Measurements from ENCODE around the gene SLC4A1. TPM values are rescaled to one million over a fixed set of nuclear protein-coding genes. Genes with fewer than 3 reads are reported as not detected.

The SLC4A1 gene
- total RNA-seq, 4 donors from 2014 or later = 0.15 to 0.78 TPM; not detected in 2

- WGBS, 2 donors = 30 to 45% methylated on average over 7 to 8 of the region's 11 CpGs
- TF ChIP-seq CTCF (IDR thresholded peaks at IDR 0.05) = no peak
- no peak for TF ChIP-seq POLR2A (IDR thresholded peaks at IDR 0.05)
- H3K27ac ChIP-seq = no peak overlapping the region
- H3K4me1 ChIP-seq = peaks cover 0 to 17% of the 10 kb centered on the region in 2 donors
- no peaks in the 10 kb centered on the region for H3K27me3 ChIP-seq
- intact Hi-C loops (cut with DNase I) = no loop called here
- no peak for DNase-seq
- no peaks in the 10 kb centered on the region for H3K9me3 ChIP-seq
- H3K36me3 ChIP-seq = peaks cover under 1 to 3% of the 10 kb centered on the region in 2 donors
- H3K4me3 ChIP-seq (replicated peaks in 1 of 3) = no peak overlapping the region
Observed at GRCh38 chr17:44314524-44314868, 46.6 kb upstream of the SLC4A1 start.

- 77 to 89% methylated on average over 7 of the region's 7 CpGs for WGBS, 2 donors
- Histone ChIP-seq H3K36me3 (no peaks in the 10 kb centered on the region), H3K27ac (no peak overlapping the region), H3K4me3 (replicated peaks in 1 of 3) (no peak overlapping the region), H3K9me3 (no peaks in the 10 kb centered on the region), H3K27me3 (no peaks in the 10 kb centered on the region), H3K4me1 (peaks cover under 1 to 19% of the 10 kb centered on the region in 2 donors)
- intact Hi-C loops (cut with DNase I) = no loop called here
- no peak for DNase-seq
- no peak for TF ChIP-seq POLR2A (IDR thresholded peaks at IDR 0.05)
Observed at GRCh38 chr17:44314031-44314430, 46.1 kb upstream of the SLC4A1 start.

DNA sequence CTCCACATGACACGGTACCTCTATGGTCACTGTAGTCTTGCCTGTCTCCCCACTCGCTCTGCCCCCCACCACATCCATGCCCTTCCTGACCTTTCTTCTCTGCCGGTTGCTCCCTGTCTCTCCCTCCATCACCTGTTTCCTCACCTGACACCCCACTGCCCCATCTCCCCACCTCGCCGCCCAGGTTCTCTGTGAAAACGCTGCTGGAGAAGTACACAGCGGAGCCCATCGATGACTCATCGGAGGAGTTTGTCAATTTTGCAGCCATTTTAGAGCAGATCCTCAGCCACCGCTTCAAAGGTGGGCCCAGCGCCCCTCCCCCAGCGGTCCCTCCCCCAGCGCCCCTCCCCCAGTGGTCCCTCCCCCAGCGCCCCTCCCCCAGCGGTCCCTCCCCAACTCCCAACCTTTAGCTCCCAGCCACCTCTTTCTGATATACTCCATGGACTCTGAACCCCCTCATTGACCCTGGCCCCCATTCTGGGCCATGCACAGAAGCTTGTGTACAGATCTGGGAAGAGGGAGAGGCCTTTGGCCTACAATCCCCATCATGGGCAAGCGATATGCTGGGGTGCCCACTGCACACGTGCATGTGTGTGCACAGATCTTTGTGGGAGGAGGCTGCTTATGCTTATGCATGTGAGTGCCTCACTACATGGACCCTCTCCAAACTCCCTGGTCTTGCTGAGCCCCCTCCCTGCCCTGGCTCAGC, 44.6 kb upstream of the SLC4A1 start:
- Histone ChIP-seq H3K4me3 (replicated peaks in 1 of 3) (no peak overlapping the region), H3K4me1 (peaks cover 12 to 33% of the 10 kb centered on the region in 2 donors), H3K9me3 (no peaks in the 10 kb centered on the region), H3K27ac (no peak overlapping the region), H3K36me3 (no peaks in the 10 kb centered on the region), H3K27me3 (no peaks in the 10 kb centered on the region)
- no peak for TF ChIP-seq CTCF (IDR thresholded peaks at IDR 0.05)
- no peak for TF ChIP-seq POLR2A (IDR thresholded peaks at IDR 0.05)
- 71 to 77% methylated on average over 16 to 17 of the region's 17 CpGs for WGBS, 2 donors
- intact Hi-C loops (cut with DNase I) = no loop called here
- DNase-seq = no peak

- H3K36me3 ChIP-seq = no peaks in the 10 kb centered on the region
- H3K27me3 ChIP-seq = no peaks in the 10 kb centered on the region
- H3K4me1 ChIP-seq = peaks cover 14 to 39% of the 10 kb centered on the region in 2 donors
- TF ChIP-seq POLR2A (IDR thresholded peaks at IDR 0.05) (no peak), CTCF (IDR thresholded peaks at IDR 0.05) (no peak)
- no peak overlapping the region for H3K27ac ChIP-seq
- intact Hi-C loops (cut with DNase I) = no loop called here
- H3K9me3 ChIP-seq = no peaks in the 10 kb centered on the region
- WGBS, 2 donors = 94 to 98% methylated on average over 1 to 4 of the region's 5 CpGs
- DNase-seq = no peak
- H3K4me3 ChIP-seq (replicated peaks in 1 of 3) = no peak overlapping the region
Observed at GRCh38 chr17:44311562-44312181, 43.7 kb upstream of the SLC4A1 start.

DNA sequence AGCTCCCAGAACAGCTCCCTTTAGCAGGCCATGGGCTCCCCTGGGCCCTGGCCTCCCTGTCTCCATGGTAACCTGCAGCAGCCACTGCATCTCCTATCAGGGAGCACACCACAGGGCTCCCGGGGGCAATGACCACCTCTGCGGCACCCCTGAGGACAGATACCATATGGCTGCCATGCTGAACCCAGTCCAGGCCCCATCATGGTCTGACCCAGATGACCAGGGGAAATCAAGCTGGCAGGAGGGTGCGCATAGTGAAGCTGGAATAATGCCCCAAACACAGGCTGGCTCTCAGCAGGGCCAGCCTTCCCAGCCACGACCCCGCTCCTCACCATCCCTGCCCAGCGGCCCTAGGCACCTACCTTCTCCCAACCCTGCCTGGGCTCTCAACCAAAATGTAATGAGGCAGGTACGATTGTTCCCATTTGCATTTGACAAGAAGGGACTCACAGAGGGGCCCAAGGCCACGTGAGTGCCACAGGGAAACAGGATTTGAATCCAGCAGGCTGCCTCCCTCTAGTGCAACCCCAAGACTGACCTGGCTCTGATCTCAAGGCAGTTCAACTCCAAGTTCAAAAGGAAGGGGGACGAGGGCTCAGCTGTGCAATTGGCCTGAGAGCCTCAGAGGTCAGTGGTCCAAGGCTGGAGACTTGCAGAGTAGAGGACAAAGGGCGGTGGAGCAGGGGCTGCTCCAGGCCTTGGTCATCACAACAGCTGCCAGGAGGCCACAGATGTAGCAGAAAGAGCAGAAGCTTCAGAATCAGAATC, 42.9 kb upstream of the SLC4A1 start:
- intact Hi-C loops (cut with DNase I) = no loop called here
- 84 to 88% methylated on average over 8 to 10 of the region's 10 CpGs for WGBS, 2 donors

More for the DNA sequence above, 42.9 kb upstream of the SLC4A1 start:
- Histone ChIP-seq H3K4me1 (peaks cover 14 to 31% of the 10 kb centered on the region in 2 donors), H3K27me3 (no peaks in the 10 kb centered on the region), H3K27ac (no peak overlapping the region), H3K36me3 (no peaks in the 10 kb centered on the region), H3K9me3 (no peaks in the 10 kb centered on the region), H3K4me3 (replicated peaks in 1 of 3) (no peak overlapping the region)
- DNase-seq = no peak
- TF ChIP-seq CTCF (IDR thresholded peaks at IDR 0.05) = no peak
- no peak for TF ChIP-seq POLR2A (IDR thresholded peaks at IDR 0.05)

All from thyroid gland (tissue), 4 donors.